GM23338 (cell line): ENCODE measurements around the gene GBP7. TPM values are rescaled to one million over a fixed set of nuclear protein-coding genes. Genes with fewer than 3 reads are reported as not detected.

Source experiments
- ATAC-seq: fragments of 200-7000 bp; cut with Tn5 transposase; 3 replicates; pipeline ENCODE4 v1.9.1; 2020
- DNase-seq: peaks from one replicate; pipeline ENCODE4 v3.0.0-alpha.2; 2015; ENCODE audit warnings: low spot score
- H2AFZ ChIP-seq: fragments of 200-600 bp; sonication (generic); 2 replicates; pipeline ENCODE4 v1.8.0; 2016; ENCODE audit warnings: antibody characterized with exemption, mild to moderate bottlenecking, moderate library complexity
- H3F3A ChIP-seq: fragments of 200-600 bp; sonication (generic); replicated peaks from 2 replicates; pipeline ENCODE4 v1.8.0; 2017; ENCODE audit warnings: antibody characterized with exemption, mixed run types, low read depth
- H3K27ac ChIP-seq: fragments of 200-600 bp; sonication (generic); 2 replicates; pipeline ENCODE4 v1.6.1; 2016; ENCODE audit warnings: low read depth
- H3K27me3 ChIP-seq: fragments of 200-600 bp; sonication (generic); 2 replicates; pipeline ENCODE4 v1.8.0; 2016; ENCODE audit warnings: mild to moderate bottlenecking, mixed run types, moderate library complexity; ENCODE audit not compliant: insufficient read depth
- H3K36me3 ChIP-seq: fragments of 200-600 bp; sonication (generic); 2 replicates; pipeline ENCODE4 v1.8.0; 2016; ENCODE audit warnings: mild to moderate bottlenecking; ENCODE audit not compliant: insufficient read depth
- H3K4me1 ChIP-seq: fragments of 200-600 bp; sonication (generic); 2 replicates; pipeline ENCODE4 v1.8.0; 2016; ENCODE audit warnings: mild to moderate bottlenecking, moderate library complexity; ENCODE audit not compliant: insufficient read depth
- H3K4me2 ChIP-seq: fragments of 200-600 bp; sonication (generic); 2 replicates; pipeline ENCODE4 v1.7.1; 2017; ENCODE audit warnings: mixed run types
- H3K4me3 ChIP-seq: fragments of 200-600 bp; sonication (generic); 2 replicates; pipeline ENCODE4 v1.6.1; 2016; ENCODE audit warnings: mixed run types
- H3K79me2 ChIP-seq: fragments of 200-600 bp; sonication (generic); replicated peaks from 2 replicates; pipeline ENCODE4 v1.8.0; 2017; ENCODE audit warnings: mild to moderate bottlenecking; ENCODE audit not compliant: insufficient read depth
- H3K9me2 ChIP-seq: fragments of 200-600 bp; sonication (generic); 2 replicates; pipeline ENCODE4 v1.8.0; 2017; ENCODE audit not compliant: insufficient read depth
- H4K20me1 ChIP-seq: fragments of 200-600 bp; sonication (generic); replicated peaks from 2 replicates; pipeline ENCODE4 v1.8.0; 2017; ENCODE audit warnings: mild to moderate bottlenecking; ENCODE audit not compliant: insufficient read depth
- H3K27ac Mint-ChIP-seq: 2 replicates; pipeline ENCODE4 v1.8.0; 2020; ENCODE audit warnings: inconsistent platforms, mild to moderate bottlenecking, moderate library complexity, mixed read lengths
- H3K27me3 Mint-ChIP-seq: 3 replicates; pipeline ENCODE4 v1.8.0; 2022; ENCODE audit warnings: low read depth, mild to moderate bottlenecking, moderate library complexity, mixed read lengths, inconsistent platforms; ENCODE audit not compliant: insufficient read depth, poor library complexity
- H3K36me3 Mint-ChIP-seq: 3 replicates; pipeline ENCODE4 v1.8.0; 2021; ENCODE audit warnings: low read depth, mild to moderate bottlenecking, inconsistent platforms, moderate library complexity, mixed read lengths
- H3K4me1 Mint-ChIP-seq: 3 replicates; pipeline ENCODE4 v1.8.0; 2020; ENCODE audit warnings: mild to moderate bottlenecking, inconsistent platforms, mixed read lengths
- H3K4me3 Mint-ChIP-seq: 3 replicates; pipeline ENCODE4 v1.8.0; 2021; ENCODE audit warnings: moderate library complexity, mild to moderate bottlenecking, inconsistent platforms, mixed read lengths
- H3K9me3 Mint-ChIP-seq: 3 replicates; pipeline ENCODE4 v1.8.0; 2020; ENCODE audit warnings: moderate library complexity, mild to moderate bottlenecking, inconsistent platforms, mixed read lengths
- CREB1 ChIP-seq: fragments of 250-450 bp; sonication (Bioruptor Pico); IDR thresholded peaks from 2 replicates; pipeline ENCODE4 v1.5.0; 2020; ENCODE audit warnings: low read depth, mild to moderate bottlenecking, moderate library complexity
- JUNB ChIP-seq: IDR thresholded peaks from one replicate; pipeline ENCODE4 v1.6.1; 2016; ENCODE audit warnings: antibody characterized with exemption; ENCODE audit not compliant: unreplicated experiment
- ZNF114 ChIP-seq: fragments of 250-450 bp; sonication (Bioruptor Pico); IDR thresholded peaks from 2 replicates; pipeline ENCODE4 v1.5.0; 2020; ENCODE audit warnings: mild to moderate bottlenecking, moderate library complexity
- ZNF331 ChIP-seq: fragments of 250-450 bp; sonication (Bioruptor Pico); IDR thresholded peaks from 2 replicates; pipeline ENCODE4 v1.5.0; 2020; ENCODE audit warnings: low read depth, mild to moderate bottlenecking, moderate library complexity
- polyA plus RNA-seq: library from polyadenylated mRNA; unstranded; fragments of >200 nt; fragmentation: Nextera tagmentation; extraction: Ambion mirVana; gene quantifications from 2 replicates; pipeline ENCODE4 v1.2.1, GENCODE V29; 2016
- total RNA-seq: library from RNA; depleted of rRNA; stranded (reverse); fragments of >200 nt; shearing (Covaris generic); gene quantifications from 2 replicates; pipeline ENCODE4 v1.2.3, GENCODE V29; 2014; rRNA removed

The GBP7 gene
- total and polyA plus RNA-seq, 2 experiments from 2014 or later, result not detected

DNA sequence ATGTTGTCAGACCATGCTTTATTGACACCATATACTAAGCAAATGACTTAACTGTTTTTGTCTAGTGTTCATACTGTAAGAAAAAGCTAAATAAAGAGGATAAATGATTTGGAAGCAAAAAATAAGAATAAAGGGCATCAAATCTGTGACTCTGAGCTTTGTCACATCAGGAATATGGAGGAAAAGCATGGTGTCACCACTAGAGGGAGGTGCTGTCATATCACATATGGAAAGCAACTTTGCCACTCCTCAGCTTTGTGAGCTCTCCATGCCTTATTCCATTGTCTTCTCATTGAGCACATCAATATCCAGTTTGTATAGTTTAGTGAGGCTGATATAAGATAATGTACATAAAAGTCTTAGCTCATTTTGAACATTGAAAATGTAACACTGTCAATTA is 90.0 kb downstream of the GBP7 start:
- H3K4me3 ChIP-seq, result no peak overlapping the region
- no peak overlapping the region for H2AFZ ChIP-seq
- Mint-ChIP-seq H3K4me1 (peaks cover 7% of the 10 kb centered on the region; the same call in 1 of the 3 replicates), H3K36me3 (no peaks in the 10 kb centered on the region; the same call in 2 of the 3 replicates), H3K27me3 (peaks cover 4% of the 10 kb centered on the region), H3K4me3 (no peak overlapping the region), H3K27ac (no peak overlapping the region), H3K9me3 (peaks cover 10% of the 10 kb centered on the region)
- no peaks in the 10 kb centered on the region for H3F3A ChIP-seq
- peaks cover 5% of the 10 kb centered on the region; the same call in 1 of the 2 replicates for H3K4me1 ChIP-seq
- H4K20me1 ChIP-seq, result no peaks in the 10 kb centered on the region
- no peak for TF ChIP-seq CREB1 (CRISPR knock-in tag)
- TF ChIP-seq JUNB, result no peak
- no peak for TF ChIP-seq ZNF114 (CRISPR knock-in tag)
- TF ChIP-seq ZNF331 (CRISPR knock-in tag), result no peak
- DNase-seq (no peak), ATAC-seq (no peak)
- H3K27ac ChIP-seq, result no peak overlapping the region
- H3K4me2 ChIP-seq, result no peak overlapping the region
- no peaks in the 10 kb centered on the region for H3K36me3 ChIP-seq
- H3K9me2 ChIP-seq, result 0 out of 2 replicates have a peak, but pooled peaks cover 4% of the 10 kb centered on the region
- H3K27me3 ChIP-seq, result no peaks in the 10 kb centered on the region
- no peaks in the 10 kb centered on the region for H3K79me2 ChIP-seq

Other genes starting within 250 kb of the GBP7 start
- gene KYAT3, start 183.4 kb downstream of the GBP7 start, total RNA-seq, result 49.3 and 49.9 TPM in 2 replicates
- 30.2 and 38.0 TPM in 2 replicates for gene KYAT3, start 183.4 kb downstream of the GBP7 start, polyA plus RNA-seq
- gene RBMXL1, start 183.4 kb downstream of the GBP7 start, total RNA-seq, result 27.0 and 32.7 TPM in 2 replicates
- gene RBMXL1, start 183.4 kb downstream of the GBP7 start, polyA plus RNA-seq, result 22.0 and 25.4 TPM in 2 replicates
- not detected in 2 replicates for gene GBP3, start 153.1 kb downstream of the GBP7 start, total RNA-seq
- 0.13 TPM in 1 of 2 replicates, not detected in the other for gene GBP3, start 153.1 kb downstream of the GBP7 start, polyA plus RNA-seq
- gene GBP1, start 110.8 kb downstream of the GBP7 start, total RNA-seq, result not detected in 2 replicates
- 0.13 TPM in 1 of 2 replicates, not detected in the other for gene GBP1, start 110.8 kb downstream of the GBP7 start, polyA plus RNA-seq
- gene GBP2, start 49.9 kb downstream of the GBP7 start, total RNA-seq, result not detected in 2 replicates
- not detected in 2 replicates for gene GBP2, start 49.9 kb downstream of the GBP7 start, polyA plus RNA-seq
- 0.03 TPM in 1 of 2 replicates, not detected in the other for gene GBP4, start 22.9 kb upstream of the GBP7 start, total RNA-seq
- gene GBP4, start 22.9 kb upstream of the GBP7 start, polyA plus RNA-seq, result 0.05 TPM in 1 of 2 replicates, not detected in the other
- not detected in 2 replicates for gene GBP5, start 96.9 kb upstream of the GBP7 start, total RNA-seq
- not detected in 2 replicates for gene GBP5, start 96.9 kb upstream of the GBP7 start, polyA plus RNA-seq
- not detected in 2 replicates for gene GBP6, start 188.1 kb upstream of the GBP7 start, total RNA-seq
- gene GBP6, start 188.1 kb upstream of the GBP7 start, polyA plus RNA-seq, result not detected in 2 replicates